Mucosa of descending colon (tissue), 3 donors: ENCODE data around the gene ERH. TPM values are rescaled to one million over a fixed set of nuclear protein-coding genes. Genes with fewer than 3 reads are reported as not detected.
"Not testable (repeated sequence)": the region's sequence is repeated elsewhere in the genome, so short reads cannot be mapped to it uniquely, and the experiment has no call there.

ENCODE experiments used
- ATAC-seq: fragments of 200-7000 bp; cut with Tn5 transposase; one replicate; pipeline ENCODE4 v1.9.1; 2020; ENCODE audit warnings: mild to moderate bottlenecking, moderate library complexity
- DNase-seq, 3 donors: peaks; one replicate each; pipeline ENCODE4 v3.0.0-alpha.2; 2020
- H3K36me3 ChIP-seq: fragments of 200-600 bp; one replicate; pipeline ENCODE4 v1.8.0; 2021; ENCODE audit warnings: low read depth, mild to moderate bottlenecking
- H3K4me1 ChIP-seq: fragments of 200-600 bp; one replicate; pipeline ENCODE4 v1.8.0; 2021; ENCODE audit warnings: low read depth, mild to moderate bottlenecking
- H3K4me3 ChIP-seq: fragments of 200-600 bp; one replicate; pipeline ENCODE4 v1.8.0; 2021; ENCODE audit warnings: mild to moderate bottlenecking
- H3K9me3 ChIP-seq: fragments of 200-600 bp; one replicate; pipeline ENCODE4 v1.8.0; 2021; ENCODE audit warnings: mild to moderate bottlenecking
- intact Hi-C, 2 donors: fragments of 100-400 bp; cut with DNase I in 1 of 2; cut with micrococcal nuclease in 1 of 2; formaldehyde crosslinking; loops; one replicate each; pipeline versions ENCODE4 v1.11.0 to v1.11.1; 2022; cut with DNase I, micrococcal nuclease
- total RNA-seq, 3 donors: library from RNA; stranded (reverse); fragmentation: NEBNext Ultra II Directional in 2 of 3; extraction: Animal tissue kit (Norgen Biotek cat#: 25700) in 2 of 3; gene quantifications; one replicate each; pipeline versions ENCODE4 v1.2.1 to v1.2.4, GENCODE V29; 2021 to 2023
- TF ChIP-seq, protein P1 (sequence below): fragments of 200-600 bp; IDR thresholded peaks from one replicate; pipeline ENCODE4 v1.8.0; 2022; ENCODE audit warnings: antibody characterized with exemption, mild to moderate bottlenecking
- donor health status: DM: no; HTN: no; CAD: no; lungs with moderate emphysema.
- donor health status: DM: no; HTN: no; CAD: no.
- donor health status: DM: no; HTN: yes; CAD: no.

The ERH gene
- total RNA-seq, 3 donors from 2014 or later = 107 to 144 (median 125) TPM

DNA sequence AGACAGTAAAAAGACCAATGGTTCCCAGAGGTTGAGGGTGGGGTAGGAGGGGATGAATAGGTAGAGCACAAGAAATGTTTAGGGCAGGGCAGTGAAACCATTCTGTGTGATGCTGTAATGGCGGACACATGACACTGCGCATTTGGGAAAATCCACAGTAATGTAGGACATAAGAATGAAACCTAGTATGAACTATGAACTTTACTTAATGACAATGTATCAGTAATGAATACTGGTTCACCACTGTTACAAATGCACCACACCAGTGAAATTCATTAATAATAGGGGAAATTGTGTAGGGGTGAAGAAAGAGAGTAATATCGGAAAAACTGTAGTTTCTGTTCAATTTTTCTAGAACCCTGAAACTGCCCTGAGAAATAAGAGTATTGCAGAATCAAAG is 5.6 kb downstream of the ERH start:
- no peak for ATAC-seq
- Histone ChIP-seq H3K4me3 (no peak overlapping the region), H3K9me3 (no peaks in the 10 kb centered on the region), H3K36me3 (peaks cover 6% of the 10 kb centered on the region), H3K4me1 (peaks cover 11% of the 10 kb centered on the region)
- TF ChIP-seq, protein P1, sequence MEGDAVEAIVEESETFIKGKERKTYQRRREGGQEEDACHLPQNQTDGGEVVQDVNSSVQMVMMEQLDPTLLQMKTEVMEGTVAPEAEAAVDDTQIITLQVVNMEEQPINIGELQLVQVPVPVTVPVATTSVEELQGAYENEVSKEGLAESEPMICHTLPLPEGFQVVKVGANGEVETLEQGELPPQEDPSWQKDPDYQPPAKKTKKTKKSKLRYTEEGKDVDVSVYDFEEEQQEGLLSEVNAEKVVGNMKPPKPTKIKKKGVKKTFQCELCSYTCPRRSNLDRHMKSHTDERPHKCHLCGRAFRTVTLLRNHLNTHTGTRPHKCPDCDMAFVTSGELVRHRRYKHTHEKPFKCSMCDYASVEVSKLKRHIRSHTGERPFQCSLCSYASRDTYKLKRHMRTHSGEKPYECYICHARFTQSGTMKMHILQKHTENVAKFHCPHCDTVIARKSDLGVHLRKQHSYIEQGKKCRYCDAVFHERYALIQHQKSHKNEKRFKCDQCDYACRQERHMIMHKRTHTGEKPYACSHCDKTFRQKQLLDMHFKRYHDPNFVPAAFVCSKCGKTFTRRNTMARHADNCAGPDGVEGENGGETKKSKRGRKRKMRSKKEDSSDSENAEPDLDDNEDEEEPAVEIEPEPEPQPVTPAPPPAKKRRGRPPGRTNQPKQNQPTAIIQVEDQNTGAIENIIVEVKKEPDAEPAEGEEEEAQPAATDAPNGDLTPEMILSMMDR = no peak
- intact Hi-C loops = no loop called here
- DNase-seq = no peak

DNA sequence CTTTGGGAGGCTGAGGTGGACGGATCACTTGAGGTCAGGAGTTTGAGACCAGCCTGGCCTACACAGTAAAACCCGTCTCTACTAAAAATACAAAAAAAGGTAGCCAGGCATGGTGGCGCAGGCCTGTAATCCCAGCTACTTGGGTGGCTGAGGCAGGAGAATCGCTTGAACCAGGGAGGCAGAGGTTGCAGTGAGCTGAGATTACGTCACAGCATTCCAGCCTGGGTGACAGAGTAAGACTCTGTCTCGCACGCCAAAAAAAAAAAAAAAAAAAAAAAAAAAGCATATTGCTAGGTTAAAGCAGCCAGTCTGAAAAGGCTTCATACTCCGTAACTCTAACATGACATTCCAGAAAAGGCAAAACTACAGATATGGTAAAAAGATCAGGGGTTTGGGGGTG is 6.7 kb downstream of the ERH start:
- H3K4me3 ChIP-seq, ATAC-seq, H3K36me3 ChIP-seq, H3K4me1 ChIP-seq, DNase-seq, H3K9me3 ChIP-seq, intact Hi-C loops: not testable (repeated sequence)

DNA sequence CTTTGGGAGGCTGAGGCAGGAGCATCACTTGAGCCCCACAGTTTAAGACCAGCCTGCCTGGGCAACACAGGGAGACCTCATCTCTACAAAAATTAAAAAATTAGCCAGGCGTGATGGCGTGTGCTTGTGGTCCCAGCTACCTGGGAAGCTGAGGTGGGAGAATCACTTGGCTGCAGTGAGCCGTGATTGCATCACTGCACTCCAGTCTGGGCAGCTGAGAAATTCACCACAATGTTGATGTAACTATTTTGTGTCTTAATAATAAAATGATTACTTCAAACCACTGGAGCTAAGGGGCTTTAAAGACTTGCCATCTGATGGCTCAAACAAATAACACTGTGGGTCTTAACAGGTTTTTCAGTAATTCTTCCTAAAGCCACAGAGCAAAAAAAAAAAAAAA is 10.8 kb downstream of the ERH start:
- intact Hi-C loops = no loop called here
- DNase-seq (no peak), ATAC-seq (no peak)
- Histone ChIP-seq H3K4me3 (no peak overlapping the region), H3K9me3 (no peaks in the 10 kb centered on the region), H3K36me3 (no peaks in the 10 kb centered on the region), H3K4me1 (no peaks in the 10 kb centered on the region)
- TF ChIP-seq, protein P1 = no peak

DNA sequence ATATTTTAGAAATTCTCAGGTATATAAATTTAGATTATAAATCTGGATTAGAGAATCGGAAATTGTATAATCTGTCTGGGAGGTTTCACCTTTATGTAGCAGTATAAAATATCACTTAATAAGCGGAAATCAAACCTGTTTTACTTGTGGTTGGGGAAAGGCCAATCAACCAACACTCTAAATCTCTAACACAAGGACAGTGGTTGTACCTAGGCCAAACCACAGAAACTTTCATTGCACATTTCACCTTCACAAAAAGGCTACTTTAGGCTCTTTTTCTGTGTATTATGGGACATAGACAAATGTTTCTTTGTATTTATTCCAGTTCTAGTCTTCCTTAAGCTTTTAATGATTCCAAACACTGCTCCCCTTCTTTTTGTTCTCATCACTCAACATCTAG is 19.8 kb downstream of the ERH start:
- Histone ChIP-seq H3K4me1 (no peaks in the 10 kb centered on the region), H3K4me3 (no peak overlapping the region), H3K36me3 (no peaks in the 10 kb centered on the region), H3K9me3 (no peaks in the 10 kb centered on the region)
- TF ChIP-seq, protein P1 = no peak
- no peak for ATAC-seq
- intact Hi-C loops = no loop called here
- no peak for DNase-seq

DNA sequence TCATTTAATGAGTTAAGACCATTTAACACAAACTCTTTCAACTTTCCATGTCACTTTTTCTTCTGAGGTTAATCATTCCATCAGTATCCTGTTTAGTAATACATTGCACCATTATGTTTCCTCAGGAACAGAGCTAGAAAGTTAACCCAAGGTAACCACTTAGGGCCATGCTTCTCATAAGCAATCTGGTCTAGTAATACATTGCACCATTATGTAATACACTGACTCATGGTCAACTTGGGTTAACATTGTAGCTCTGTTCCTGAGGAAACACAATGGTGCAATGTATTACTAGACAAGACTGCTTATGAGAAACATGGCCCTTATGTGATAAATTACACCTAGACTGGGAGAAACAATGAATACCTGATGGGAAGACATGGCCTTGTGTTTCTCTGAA is 21.7 kb downstream of the ERH start:
- DNase-seq (no peak), ATAC-seq (no peak)
- no peaks in the 10 kb centered on the region for H3K9me3 ChIP-seq
- H3K36me3 ChIP-seq = no peaks in the 10 kb centered on the region
- H3K4me3 ChIP-seq = no peak overlapping the region
- TF ChIP-seq, protein P1 = no peak
- intact Hi-C loops = no loop called here
- no peaks in the 10 kb centered on the region for H3K4me1 ChIP-seq

DNA sequence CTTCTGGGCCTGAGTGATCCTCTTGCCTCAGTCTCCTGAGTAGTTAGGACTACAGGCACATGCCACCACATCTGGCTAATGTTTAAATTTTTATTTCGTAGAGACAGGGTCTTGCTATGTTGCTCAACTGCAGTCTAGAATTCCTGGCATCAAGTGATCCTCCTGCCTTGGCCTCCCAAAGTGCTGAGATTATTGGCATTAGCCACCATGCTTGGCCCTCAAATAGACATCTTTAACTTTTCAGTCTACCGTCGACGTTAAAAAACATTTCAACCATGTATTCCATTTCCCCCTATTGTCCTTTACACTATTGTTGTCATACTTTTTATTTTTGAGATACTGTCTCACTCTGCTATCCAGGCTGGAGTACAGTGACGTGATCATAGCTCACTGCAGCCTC is 22.4 kb downstream of the ERH start:
- Histone ChIP-seq H3K4me3 (no peak overlapping the region), H3K4me1 (no peaks in the 10 kb centered on the region), H3K9me3 (no peaks in the 10 kb centered on the region), H3K36me3 (no peaks in the 10 kb centered on the region)
- intact Hi-C loops = no loop called here
- DNase-seq = no peak
- ATAC-seq = no peak
- TF ChIP-seq, protein P1 = no peak
